ENCODE measurements around the gene AXIN2. TPM values are rescaled to one million over a fixed set of nuclear protein-coding genes. Genes with fewer than 3 reads are reported as not detected.

The AXIN2 gene
- total RNA-seq, result 10 to 100 TPM in 3 of 4 donors, 1 to 10 TPM in 1; 8.2 to 65.1 (median 42.0) TPM

GRCh38 chr17:65561452-65562205 lies at the start of gene AXIN2:
Gene AXIN2, minus strand, starts transcription at chr17:65561648. Its CDS starts 3,028 bp downstream, at chr17:65558620.
- peak; percentile 92 for DNase-seq
- TF ChIP-seq, protein P1, sequence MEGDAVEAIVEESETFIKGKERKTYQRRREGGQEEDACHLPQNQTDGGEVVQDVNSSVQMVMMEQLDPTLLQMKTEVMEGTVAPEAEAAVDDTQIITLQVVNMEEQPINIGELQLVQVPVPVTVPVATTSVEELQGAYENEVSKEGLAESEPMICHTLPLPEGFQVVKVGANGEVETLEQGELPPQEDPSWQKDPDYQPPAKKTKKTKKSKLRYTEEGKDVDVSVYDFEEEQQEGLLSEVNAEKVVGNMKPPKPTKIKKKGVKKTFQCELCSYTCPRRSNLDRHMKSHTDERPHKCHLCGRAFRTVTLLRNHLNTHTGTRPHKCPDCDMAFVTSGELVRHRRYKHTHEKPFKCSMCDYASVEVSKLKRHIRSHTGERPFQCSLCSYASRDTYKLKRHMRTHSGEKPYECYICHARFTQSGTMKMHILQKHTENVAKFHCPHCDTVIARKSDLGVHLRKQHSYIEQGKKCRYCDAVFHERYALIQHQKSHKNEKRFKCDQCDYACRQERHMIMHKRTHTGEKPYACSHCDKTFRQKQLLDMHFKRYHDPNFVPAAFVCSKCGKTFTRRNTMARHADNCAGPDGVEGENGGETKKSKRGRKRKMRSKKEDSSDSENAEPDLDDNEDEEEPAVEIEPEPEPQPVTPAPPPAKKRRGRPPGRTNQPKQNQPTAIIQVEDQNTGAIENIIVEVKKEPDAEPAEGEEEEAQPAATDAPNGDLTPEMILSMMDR (IDR thresholded peaks at IDR 0.05), result peak in 3 of 4 experiments; percentile 12 to 31 (median 29)
- TF ChIP-seq POLR2A (IDR thresholded peaks at IDR 0.05), result no peak
- H3K4me1 ChIP-seq, result no peaks in the 10 kb centered on the region
- H3K27ac ChIP-seq, result no peak within 1 kb of the TSS
- H3K36me3 ChIP-seq, result no peaks in the 10 kb centered on the region
- intact Hi-C loops (cut with DNase I; ENCODE audit: low total_unique reads), result no loop called here
- no peaks in the 10 kb centered on the region for H3K27me3 ChIP-seq
- no peaks in the 10 kb centered on the region for H3K9me3 ChIP-seq
- H3K4me3 ChIP-seq, result peak within 1 kb of the TSS in 1 of 2 donors; percentile 57

GRCh38 chr17:65609749-65610148 lies 48.3 kb upstream of the AXIN2 start:
- Histone ChIP-seq H3K4me1 (no peaks in the 10 kb centered on the region), H3K9me3 (no peaks in the 10 kb centered on the region), H3K27ac (no peak overlapping the region), H3K4me3 (no peak overlapping the region), H3K27me3 (no peaks in the 10 kb centered on the region), H3K36me3 (no peaks in the 10 kb centered on the region)
- no peak for DNase-seq
- intact Hi-C loops (cut with DNase I; ENCODE audit: low total_unique reads), result no loop called here
- no peak for TF ChIP-seq POLR2A (IDR thresholded peaks at IDR 0.05)
- TF ChIP-seq, protein P1 (IDR thresholded peaks at IDR 0.05), result no peak

DNA sequence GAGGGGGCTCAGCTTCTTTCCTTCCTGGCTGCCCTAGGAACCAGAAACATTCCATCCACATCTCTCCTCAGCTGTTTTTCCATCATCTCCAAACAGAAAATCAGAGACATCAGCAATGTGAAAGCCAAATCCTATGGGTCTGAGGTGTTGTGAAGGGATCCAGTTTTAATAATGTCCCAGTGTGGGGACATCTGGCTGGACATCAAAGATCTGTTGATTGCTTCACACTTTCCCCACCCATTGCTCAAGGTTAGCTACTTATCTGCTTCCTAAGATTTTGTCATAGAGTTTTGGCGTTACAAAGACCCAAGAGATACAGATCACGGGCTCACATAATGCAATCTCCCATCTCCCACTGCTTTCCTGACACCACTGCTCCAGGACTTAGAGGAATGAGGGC lies 47.8 kb upstream of the AXIN2 start:
- Histone ChIP-seq H3K27me3 (no peaks in the 10 kb centered on the region), H3K36me3 (no peaks in the 10 kb centered on the region), H3K9me3 (no peaks in the 10 kb centered on the region), H3K4me3 (no peak overlapping the region), H3K4me1 (no peaks in the 10 kb centered on the region), H3K27ac (no peak overlapping the region)
- intact Hi-C loops (cut with DNase I; ENCODE audit: low total_unique reads), result no loop called here
- TF ChIP-seq, protein P1 (IDR thresholded peaks at IDR 0.05), result no peak
- TF ChIP-seq POLR2A (IDR thresholded peaks at IDR 0.05), result no peak
- no peak for DNase-seq

- no peak for TF ChIP-seq POLR2A (IDR thresholded peaks at IDR 0.05)
- TF ChIP-seq, protein P1 (IDR thresholded peaks at IDR 0.05), result no peak
- H3K9me3 ChIP-seq, result no peaks in the 10 kb centered on the region
- H3K4me1 ChIP-seq, result no peaks in the 10 kb centered on the region
- no peak overlapping the region for H3K4me3 ChIP-seq
- no peak for DNase-seq
- no peaks in the 10 kb centered on the region for H3K36me3 ChIP-seq
- H3K27me3 ChIP-seq, result no peaks in the 10 kb centered on the region
- intact Hi-C loops (cut with DNase I; ENCODE audit: low total_unique reads), result no loop called here
- H3K27ac ChIP-seq, result no peak overlapping the region
These were observed 42.6 kb upstream of the AXIN2 start for GRCh38 chr17:65604070-65604469.

DNA sequence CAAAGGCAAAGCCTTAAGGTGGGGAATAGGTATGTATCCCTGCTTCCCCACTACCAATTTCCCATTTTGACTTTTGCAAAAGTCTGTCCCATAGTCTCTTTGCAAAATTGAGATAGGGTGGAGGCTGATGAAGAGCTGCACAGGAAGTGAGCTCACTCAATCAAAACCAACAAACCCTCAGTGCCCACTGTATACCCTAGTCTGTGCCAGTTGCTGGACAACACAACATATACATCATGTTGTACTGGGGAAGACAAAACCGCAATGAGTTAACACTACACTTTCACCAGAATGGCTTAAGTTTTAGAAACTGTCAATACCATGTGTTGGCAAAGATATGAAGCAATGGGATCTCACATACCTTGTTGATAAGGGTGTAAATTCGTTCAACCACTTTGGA lies 40.4 kb upstream of the AXIN2 start:
- Histone ChIP-seq H3K4me3 (no peak overlapping the region), H3K36me3 (no peaks in the 10 kb centered on the region), H3K27ac (no peak overlapping the region), H3K4me1 (no peaks in the 10 kb centered on the region), H3K27me3 (no peaks in the 10 kb centered on the region), H3K9me3 (no peaks in the 10 kb centered on the region)
- DNase-seq, result no peak
- intact Hi-C loops (cut with DNase I; ENCODE audit: low total_unique reads), result no loop called here
- TF ChIP-seq POLR2A (IDR thresholded peaks at IDR 0.05), result no peak
- TF ChIP-seq, protein P1 (IDR thresholded peaks at IDR 0.05), result no peak
